Activated CD8-positive, alpha-beta memory T cell treated with anti-CD3 and anti-CD28 coated beads, Interleukin-2, amount 10 ng/mL, durations not matched to agents 7 days and 5 days (primary cell): ENCODE data around the gene REPIN1. TPM values are rescaled to one million over a fixed set of nuclear protein-coding genes. Genes with fewer than 3 reads are reported as not detected.

Experiments
- ATAC-seq: fragments of 150-1000 bp; cut with Tn5 transposase; one replicate; pipeline ENCODE4 v1.10.0; 2021; ENCODE audit warnings: moderate library complexity
- CTCF ChIA-PET: fragments of 350-600 bp; sonication (Branson Sonifier 250); formaldehyde crosslinking; loops from one replicate; lab custom pipeline; 2021; ENCODE audit warnings: antibody characterized with exemption; lab: Charles Lee
- DNase-seq: peaks from one replicate; pipeline ENCODE4 v3.0.0-alpha.2; 2020
- H3K27ac Mint-ChIP-seq: one replicate; pipeline ENCODE4 v1.8.0; 2021; ENCODE audit warnings: mild to moderate bottlenecking, mixed read lengths
- H3K27me3 Mint-ChIP-seq: one replicate; pipeline ENCODE4 v1.8.0; 2021; ENCODE audit warnings: mixed read lengths
- H3K36me3 Mint-ChIP-seq: one replicate; pipeline ENCODE4 v1.8.0; 2021; ENCODE audit warnings: mild to moderate bottlenecking, mixed read lengths
- H3K4me1 Mint-ChIP-seq: one replicate; pipeline ENCODE4 v1.8.0; 2021; ENCODE audit warnings: mixed read lengths
- H3K4me3 Mint-ChIP-seq: one replicate; pipeline ENCODE4 v1.8.0; 2021; ENCODE audit warnings: mild to moderate bottlenecking, moderate library complexity, mixed read lengths
- H3K9me3 Mint-ChIP-seq: one replicate; pipeline ENCODE4 v1.8.0; 2022; ENCODE audit warnings: low read depth, mixed read lengths
- total RNA-seq, 2 experiments: library from RNA; stranded (reverse); gene quantifications; one replicate each; pipeline ENCODE4 v1.2.3, GENCODE V29; 2021

REPIN1 gene
- total RNA-seq, 2 experiments from 2014 or later = 51.4 to 55.5 TPM

DNA sequence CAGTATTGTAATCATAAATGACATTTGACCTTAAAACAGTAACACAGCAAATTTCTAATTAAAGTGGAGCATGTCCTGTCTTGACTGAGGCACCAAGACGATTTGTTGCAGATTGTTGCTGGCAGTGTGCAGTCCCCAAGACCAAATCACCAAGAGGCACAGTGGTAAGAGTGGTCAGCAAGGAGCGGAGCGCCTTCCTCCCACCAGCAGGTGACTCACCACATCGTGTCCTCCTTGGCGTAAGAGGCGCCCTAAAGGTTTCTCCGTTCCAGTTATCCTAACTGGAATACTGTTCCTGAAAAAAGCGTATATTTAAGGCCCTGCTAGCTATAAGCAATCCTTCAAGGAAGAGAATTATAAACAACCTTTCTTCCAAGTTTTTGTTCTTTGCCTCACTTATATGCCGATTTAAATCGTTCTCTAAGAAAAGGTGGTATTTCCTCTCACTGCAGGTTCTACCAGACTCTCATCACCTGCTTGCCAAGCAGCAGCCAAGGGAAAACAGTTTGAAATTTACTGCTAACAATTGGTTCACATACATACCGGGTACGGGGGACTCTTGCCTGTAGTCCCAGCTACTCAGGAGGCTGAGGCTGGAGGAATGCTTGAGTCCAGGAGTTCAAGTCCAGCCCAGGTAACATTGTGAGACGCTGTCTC, 10.7 kb upstream of the REPIN1 start:
- Mint-ChIP-seq H3K27ac (peak overlapping the region; percentile 81), H3K9me3 (peaks cover 2% of the 10 kb centered on the region), H3K4me1 (peaks cover 43% of the 10 kb centered on the region), H3K27me3 (peaks cover 2% of the 10 kb centered on the region), H3K4me3 (peak overlapping the region; percentile 46), H3K36me3 (peaks cover 6% of the 10 kb centered on the region)
- ATAC-seq (peak; percentile 12), DNase-seq (no peak)
- CTCF ChIA-PET = interaction anchor here (0.7 to 7.3 kb wide), 8 partner anchors 10 to 398 kb away, joined by 3 to 56 read pairs (median 4); partner anchors contain the start of gene REPIN1

GRCh38 chr7:150358433-150358832, 10.2 kb upstream of the REPIN1 start:
- ATAC-seq (peak; percentile 9), DNase-seq (no peak)
- Mint-ChIP-seq H3K4me1 (peaks cover 43% of the 10 kb centered on the region), H3K4me3 (no peak overlapping the region), H3K9me3 (peaks cover 2% of the 10 kb centered on the region), H3K27ac (peak overlapping the region; percentile 56), H3K36me3 (peaks cover 6% of the 10 kb centered on the region), H3K27me3 (peaks cover 2% of the 10 kb centered on the region)
- CTCF ChIA-PET = interaction anchor here (1.4 to 7.3 kb wide), 7 partner anchors 10 to 397 kb away, joined by 3 to 56 read pairs (median 4); partner anchors contain the start of gene REPIN1

GRCh38 chr7:150358988-150359621, 9.5 kb upstream of the REPIN1 start:
- peak overlapping the region; percentile 56 for H3K27ac Mint-ChIP-seq
- peaks cover 2% of the 10 kb centered on the region for H3K27me3 Mint-ChIP-seq
- CTCF ChIA-PET = interaction anchor here (1.4 to 7.3 kb wide), 5 partner anchors 9 to 46 kb away, joined by 3 to 56 read pairs (median 4); partner anchors contain the start of gene REPIN1
- H3K36me3 Mint-ChIP-seq = peaks cover 6% of the 10 kb centered on the region
- H3K4me1 Mint-ChIP-seq = peaks cover 49% of the 10 kb centered on the region
- H3K4me3 Mint-ChIP-seq = peak overlapping the region; percentile 4
- DNase-seq (no peak), ATAC-seq (peak; percentile 21)
- H3K9me3 Mint-ChIP-seq = peaks cover 2% of the 10 kb centered on the region

- ATAC-seq = no peak
- H3K9me3 Mint-ChIP-seq = peaks cover 2% of the 10 kb centered on the region
- peak overlapping the region; percentile 50 for H3K4me3 Mint-ChIP-seq
- DNase-seq = no peak
- CTCF ChIA-PET = no interaction called here
- peaks cover 2% of the 10 kb centered on the region for H3K27me3 Mint-ChIP-seq
- peaks cover 52% of the 10 kb centered on the region for H3K4me1 Mint-ChIP-seq
- H3K27ac Mint-ChIP-seq = peak overlapping the region; percentile 79
- peaks cover 6% of the 10 kb centered on the region for H3K36me3 Mint-ChIP-seq
Observed at GRCh38 chr7:150359622-150360362, 8.8 kb upstream of the REPIN1 start.

- ATAC-seq (no peak), DNase-seq (no peak)
- Mint-ChIP-seq H3K9me3 (peaks cover 2% of the 10 kb centered on the region), H3K36me3 (peaks cover 6% of the 10 kb centered on the region), H3K27me3 (peaks cover 2% of the 10 kb centered on the region), H3K27ac (peak overlapping the region; percentile 79), H3K4me3 (peak overlapping the region; percentile 50), H3K4me1 (peaks cover 52% of the 10 kb centered on the region)
- CTCF ChIA-PET = no interaction called here
Observed at GRCh38 chr7:150360363-150361058, 8.1 kb upstream of the REPIN1 start.

- Mint-ChIP-seq H3K9me3 (peaks cover 2% of the 10 kb centered on the region), H3K27ac (no peak overlapping the region), H3K4me3 (no peak overlapping the region), H3K36me3 (peaks cover 6% of the 10 kb centered on the region), H3K27me3 (peaks cover 2% of the 10 kb centered on the region), H3K4me1 (peaks cover 46% of the 10 kb centered on the region)
- CTCF ChIA-PET = interaction anchor here (1.1 to 1.2 kb wide), 2 partner anchors 58 to 72 kb away, joined by 3 read pairs; no protein-coding TSS in a partner anchor
- ATAC-seq (no peak), DNase-seq (no peak)
Observed at GRCh38 chr7:150361402-150361801, 7.2 kb upstream of the REPIN1 start.

- peaks cover 42% of the 10 kb centered on the region for H3K4me1 Mint-ChIP-seq
Observed at GRCh38 chr7:150361807-150362621, 6.6 kb upstream of the REPIN1 start.

DNA sequence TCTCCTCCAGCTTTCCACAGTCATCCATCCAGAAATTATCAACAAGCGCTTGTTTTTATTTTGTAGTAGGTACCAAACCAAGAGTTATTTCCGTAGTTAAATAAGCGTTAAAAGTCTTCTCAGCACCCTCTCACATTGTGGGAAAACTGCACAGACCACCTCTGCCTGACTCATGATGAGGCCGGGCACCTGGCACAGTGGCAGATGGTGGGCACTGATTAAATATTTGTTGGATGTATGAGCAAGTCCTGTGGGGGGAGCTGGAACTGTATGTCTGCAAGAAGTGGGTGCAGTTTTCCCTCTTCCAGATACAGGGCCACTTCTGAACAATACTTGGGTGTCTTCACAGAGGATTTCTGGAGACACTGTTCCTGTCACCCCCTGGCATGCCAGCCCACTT, 5.3 kb upstream of the REPIN1 start:
- no peak overlapping the region for H3K27ac Mint-ChIP-seq
- H3K4me1 Mint-ChIP-seq = peaks cover 37% of the 10 kb centered on the region
- H3K4me3 Mint-ChIP-seq = no peak overlapping the region
- peaks cover 2% of the 10 kb centered on the region for H3K27me3 Mint-ChIP-seq
- peaks cover 6% of the 10 kb centered on the region for H3K36me3 Mint-ChIP-seq
- no peak for DNase-seq
- CTCF ChIA-PET = no interaction called here
- H3K9me3 Mint-ChIP-seq = peaks cover 2% of the 10 kb centered on the region
- no peak for ATAC-seq

More at GRCh38 chr7:150361807-150362621, 6.6 kb upstream of the REPIN1 start:
- Mint-ChIP-seq H3K4me3 (no peak overlapping the region), H3K36me3 (peaks cover 6% of the 10 kb centered on the region), H3K27ac (no peak overlapping the region), H3K27me3 (peaks cover 2% of the 10 kb centered on the region), H3K9me3 (peaks cover 2% of the 10 kb centered on the region)
- ATAC-seq (no peak), DNase-seq (no peak)
- CTCF ChIA-PET = interaction anchor here (0.6 to 1.2 kb wide), 3 partner anchors 57 to 898 kb away, joined by 3 to 4 read pairs (median 3); no protein-coding TSS in a partner anchor

DNA sequence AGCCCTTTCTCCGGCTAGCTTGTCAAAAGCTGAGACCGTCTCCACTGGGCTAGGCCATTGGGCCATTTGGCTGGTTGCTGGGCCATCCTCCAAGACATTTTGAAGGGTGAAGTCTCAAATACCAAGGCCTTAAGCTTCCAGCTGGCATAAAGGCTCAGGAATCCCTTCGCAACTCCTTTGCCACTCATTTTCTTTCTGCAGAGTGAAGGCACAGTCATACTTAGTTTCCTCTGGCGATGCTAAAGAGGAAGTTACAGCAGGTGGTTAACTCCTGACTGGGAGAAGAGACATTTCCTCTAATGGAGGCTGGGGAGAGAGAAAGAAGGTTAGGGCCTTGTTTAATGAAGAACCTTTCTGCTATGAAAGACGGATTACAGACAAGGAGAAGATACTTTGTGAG, 4.8 kb upstream of the REPIN1 start:
- Mint-ChIP-seq H3K4me3 (no peak overlapping the region), H3K4me1 (peaks cover 32% of the 10 kb centered on the region), H3K9me3 (peaks cover 2% of the 10 kb centered on the region), H3K36me3 (peaks cover 6% of the 10 kb centered on the region), H3K27me3 (peaks cover 2% of the 10 kb centered on the region), H3K27ac (no peak overlapping the region)
- ATAC-seq (no peak), DNase-seq (no peak)
- CTCF ChIA-PET = no interaction called here

GRCh38 chr7:150365194-150365593, 3.4 kb upstream of the REPIN1 start:
- CTCF ChIA-PET = interaction anchor here (1.3 to 7.9 kb wide), 2 partner anchors 10 to 41 kb away, joined by 3 to 56 read pairs; a partner anchor contains a TSS

DNA sequence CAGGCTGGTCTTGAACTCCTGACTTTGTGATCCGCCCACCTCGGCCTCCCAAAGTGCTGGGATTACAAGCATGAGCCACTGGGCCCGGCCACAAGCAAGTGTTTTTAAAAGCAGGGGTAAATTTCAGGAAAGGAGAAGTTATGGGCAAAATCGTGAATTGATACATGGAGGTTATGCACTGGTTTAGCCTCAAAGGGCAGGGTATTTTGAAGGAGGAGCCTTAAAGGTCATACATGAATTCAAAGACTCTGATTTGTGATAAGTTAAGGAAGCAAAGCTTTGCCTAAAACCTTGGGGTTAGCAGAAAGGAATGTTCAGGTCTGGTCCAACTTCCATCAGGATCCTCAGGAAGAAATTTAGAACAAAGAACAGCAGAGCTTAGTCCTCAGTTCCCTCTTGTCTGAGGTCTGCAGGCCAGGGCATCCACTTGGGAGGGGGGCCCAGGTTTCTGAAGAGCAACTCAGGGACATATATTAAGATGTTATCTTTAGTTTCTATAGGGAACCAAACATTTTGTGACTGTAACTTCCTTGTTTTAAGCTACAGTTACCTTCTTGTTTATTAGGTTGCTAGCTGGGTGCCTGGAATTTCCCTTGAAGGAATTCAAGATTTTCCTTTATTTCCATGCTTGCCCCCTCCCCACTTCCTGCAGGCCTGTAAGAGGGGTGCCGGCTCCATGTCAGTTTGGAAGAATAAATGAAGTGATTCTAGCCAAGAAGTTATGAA, 2.8 kb upstream of the REPIN1 start:
- no peak overlapping the region for H3K27ac Mint-ChIP-seq
- no peak overlapping the region for H3K4me3 Mint-ChIP-seq
- peaks cover 1% of the 10 kb centered on the region for H3K36me3 Mint-ChIP-seq
- ATAC-seq = no peak
- H3K27me3 Mint-ChIP-seq = no peaks in the 10 kb centered on the region
- CTCF ChIA-PET = interaction anchor here (1.2 to 7.9 kb wide), 3 partner anchors 10 to 42 kb away, joined by 3 to 56 read pairs (median 4); partner anchors contain the start of genes ACTR3C and LRRC61
- H3K9me3 Mint-ChIP-seq = no peaks in the 10 kb centered on the region
- peaks cover 35% of the 10 kb centered on the region for H3K4me1 Mint-ChIP-seq
- DNase-seq = no peak

More at GRCh38 chr7:150365194-150365593, 3.4 kb upstream of the REPIN1 start:
- Mint-ChIP-seq H3K4me3 (no peak overlapping the region), H3K9me3 (no peaks in the 10 kb centered on the region), H3K36me3 (no peaks in the 10 kb centered on the region), H3K27ac (no peak overlapping the region), H3K27me3 (no peaks in the 10 kb centered on the region), H3K4me1 (peaks cover 31% of the 10 kb centered on the region)
- no peak for DNase-seq
- ATAC-seq = no peak
